ENCODE results near the gene MED13L. TPM values are rescaled to one million over a fixed set of nuclear protein-coding genes. Genes with fewer than 3 reads are reported as not detected.

The MED13L gene
- 19.7 to 31.7 TPM (median 25.9 TPM) in 5 replicates for total RNA-seq (2022; extraction: Qiagen RNA extraction; ENCODE audit: low read depth)

GRCh38 chr12:116277467-116278278 lies at the start of gene MED13L:
Gene MED13L, minus strand, starts transcription at chr12:116277693. Its CDS starts 562 bp downstream, at chr12:116277131.

